GM18907 (cell line): ENCODE data around the gene GPR50.

ENCODE experiments used
- ATAC-seq: cut with Tn5 transposase; IDR thresholded peaks from one replicate; pipeline ENCODE4 v1.9.1; 2021; ENCODE audit warnings: mild to moderate bottlenecking, moderate library complexity; ENCODE audit not compliant: unreplicated experiment

The GPR50 gene

DNA sequence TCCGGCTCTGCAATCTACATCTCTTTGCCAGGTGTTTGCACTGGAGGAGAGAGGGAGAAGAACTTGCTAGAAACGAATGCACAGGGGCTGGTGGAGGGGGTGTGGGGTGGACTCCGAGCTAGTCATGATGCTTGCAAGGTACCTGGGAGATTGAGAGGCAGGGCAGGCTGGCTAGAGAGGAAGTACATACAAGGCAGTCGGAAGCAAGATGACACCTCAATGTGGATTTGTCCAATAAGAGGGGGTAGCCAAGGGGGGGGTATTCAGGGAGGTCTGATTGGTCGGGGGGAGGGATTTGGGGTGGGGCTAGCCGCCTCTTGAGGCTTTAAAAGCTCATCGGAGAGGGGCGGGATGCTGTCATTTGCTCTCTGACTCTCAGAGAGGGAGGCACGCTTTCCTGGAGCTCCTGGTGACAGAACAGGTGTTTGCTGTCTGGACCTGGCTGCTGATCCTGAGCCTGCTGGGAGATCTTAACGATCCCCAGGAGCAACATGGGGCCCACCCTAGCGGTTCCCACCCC is at the start of gene GPR50:
Gene GPR50 (plus strand): TSS at position 354 of the 520 bp plus-strand sequence. CDS start 138 bp downstream, at position 492.
- ATAC-seq, result no peak

DNA sequence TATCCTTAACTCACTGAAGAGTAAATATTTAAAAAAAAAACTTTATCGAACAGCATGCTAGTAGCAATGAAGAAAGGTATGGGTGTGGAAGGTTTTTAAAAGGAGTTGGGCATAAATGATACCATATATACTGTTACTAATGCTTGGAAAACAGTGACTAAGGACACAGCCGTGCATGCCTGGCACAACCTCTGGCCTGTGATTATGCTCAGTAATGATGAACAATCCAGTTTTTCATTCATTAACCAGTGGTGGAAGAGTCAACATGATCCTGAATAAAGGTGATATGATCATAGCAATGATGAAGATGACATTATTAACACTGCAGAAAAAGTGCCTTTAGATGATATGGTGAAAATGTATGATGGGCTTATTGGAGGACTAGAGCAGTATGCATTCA is 43.9 kb upstream of the GPR50 start:
- ATAC-seq, result no peak

DNA sequence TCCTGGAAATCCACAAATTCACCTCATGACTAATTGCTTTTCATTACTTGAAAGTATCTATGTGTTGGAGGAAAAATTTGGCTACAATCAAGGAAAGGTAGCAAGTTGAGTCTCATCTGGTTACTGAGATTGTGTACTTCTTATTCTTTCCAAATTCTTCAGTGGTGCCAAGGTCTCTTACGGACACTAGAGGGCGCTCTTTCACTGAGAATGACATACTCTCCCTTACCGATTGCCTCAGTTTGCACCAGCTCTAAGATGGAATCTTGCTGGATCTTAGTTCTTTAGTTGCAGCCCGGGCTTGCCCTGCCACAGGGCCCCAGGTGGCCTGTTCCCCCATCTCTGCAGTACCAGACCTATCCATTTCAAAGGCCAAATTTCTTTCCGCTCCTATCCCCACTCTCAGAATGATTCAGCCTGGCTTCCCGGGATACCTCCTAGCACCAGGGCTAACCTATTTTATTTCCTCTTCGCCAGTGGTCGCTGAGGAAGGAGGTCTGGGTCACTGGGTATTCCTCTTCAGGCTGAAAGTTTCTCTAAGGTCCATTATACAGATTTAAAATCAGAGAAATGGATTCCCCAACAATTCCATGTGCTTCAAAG is 24.6 kb upstream of the GPR50 start:
- peak; percentile 89 for ATAC-seq

DNA sequence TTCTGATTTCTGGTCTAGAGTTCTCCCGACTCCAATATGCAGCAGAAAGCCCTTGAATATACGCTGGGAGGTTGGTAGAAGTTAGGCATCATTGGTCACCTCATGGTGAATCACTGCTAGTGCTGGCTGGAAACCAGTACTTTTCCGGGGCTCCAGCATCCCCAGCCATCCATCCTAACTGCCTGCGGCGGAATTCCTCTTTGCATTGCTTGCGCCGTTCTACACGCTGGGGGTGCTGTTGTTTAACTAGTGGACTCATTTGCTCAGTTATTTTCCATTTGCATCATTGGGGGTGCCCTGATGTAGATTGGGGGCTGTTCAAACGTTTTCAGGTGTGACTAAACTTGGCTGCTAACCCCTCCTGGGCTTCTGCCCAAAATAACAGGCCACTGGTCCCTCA is 23.3 kb upstream of the GPR50 start:
- no peak for ATAC-seq

DNA sequence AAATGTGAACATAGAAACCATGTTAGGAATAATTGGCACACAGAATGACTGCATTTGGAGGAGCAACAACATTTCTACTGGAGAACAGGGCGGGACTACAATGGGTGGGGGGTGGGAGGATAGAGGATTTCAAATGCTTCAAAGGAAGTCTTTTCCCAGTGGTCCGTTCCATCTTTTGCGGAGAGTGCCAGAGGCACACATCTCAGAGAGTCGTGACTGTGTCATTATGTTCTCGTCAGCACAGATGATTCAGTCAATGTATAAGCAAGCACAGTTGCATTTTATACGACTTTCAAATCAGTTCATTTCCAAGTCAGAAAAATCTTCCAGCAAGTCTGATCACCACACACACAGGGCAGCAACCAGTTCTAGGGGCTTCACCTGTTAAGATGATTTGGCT is 22.7 kb upstream of the GPR50 start:
- ATAC-seq, result no peak

DNA sequence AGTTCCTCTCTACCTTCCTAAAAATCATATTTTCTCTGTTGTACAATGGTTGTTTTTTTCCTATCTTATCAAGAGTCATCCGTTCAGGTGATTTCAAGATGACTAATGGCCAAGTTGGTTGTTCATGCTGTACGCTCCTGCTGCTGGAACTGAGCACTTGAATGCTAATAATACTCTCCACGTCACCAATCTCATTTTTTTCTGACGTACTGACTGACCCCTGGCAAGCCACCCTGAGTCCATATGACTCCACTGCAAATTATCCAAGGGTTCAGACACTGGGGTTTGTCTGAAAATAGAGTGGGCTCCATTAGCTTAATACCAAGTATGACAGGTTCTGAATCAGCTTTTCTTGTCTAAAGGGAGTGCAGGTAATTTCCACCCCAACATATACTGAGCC is 21.1 kb upstream of the GPR50 start:
- ATAC-seq, result no peak

DNA sequence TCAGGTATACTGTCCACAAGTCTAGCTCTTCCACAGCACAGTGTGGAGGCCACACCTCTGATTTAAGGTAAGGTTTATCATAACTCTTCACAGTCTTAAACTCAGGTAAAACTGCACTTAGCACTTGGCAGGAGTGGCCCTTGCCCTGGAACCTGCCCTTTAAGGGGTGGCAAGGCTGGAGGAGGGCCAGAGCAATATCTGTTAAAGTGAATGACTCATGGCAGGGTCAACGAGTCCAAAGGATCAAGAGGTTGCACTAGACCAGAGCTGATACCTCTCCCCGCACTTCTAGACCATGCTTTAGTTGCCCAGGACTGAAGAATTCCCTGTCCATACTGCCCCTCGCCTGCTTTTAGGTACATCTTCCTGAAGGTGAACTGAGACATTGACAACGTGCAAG is 14.7 kb upstream of the GPR50 start:
- no peak for ATAC-seq

DNA sequence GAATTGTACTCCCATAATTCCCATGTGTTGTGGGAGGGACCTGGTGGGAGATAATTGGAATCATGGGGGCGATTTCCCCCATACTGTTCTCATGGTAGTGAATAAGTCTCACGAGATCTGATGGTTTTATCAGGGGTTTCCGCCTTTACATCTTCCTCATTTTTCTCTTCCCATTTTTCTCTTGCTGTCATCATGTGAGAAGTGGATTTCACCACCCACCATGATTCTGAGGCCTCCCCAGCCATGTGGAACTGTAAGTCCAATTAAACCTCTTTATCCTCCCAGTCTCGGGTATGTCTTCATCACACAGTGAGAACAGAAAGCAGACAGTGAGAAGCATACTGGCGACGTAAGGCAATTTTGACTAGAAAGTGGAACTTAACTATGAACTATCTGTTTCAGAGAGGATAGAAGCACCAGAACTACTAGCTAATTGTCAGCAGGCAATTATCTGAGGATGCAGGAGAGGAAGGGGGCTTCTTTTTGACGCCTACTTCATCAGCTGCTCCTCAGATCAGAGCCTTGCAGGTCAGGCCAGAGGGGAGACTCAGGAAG is 8.5 kb upstream of the GPR50 start:
- ATAC-seq, result no peak

DNA sequence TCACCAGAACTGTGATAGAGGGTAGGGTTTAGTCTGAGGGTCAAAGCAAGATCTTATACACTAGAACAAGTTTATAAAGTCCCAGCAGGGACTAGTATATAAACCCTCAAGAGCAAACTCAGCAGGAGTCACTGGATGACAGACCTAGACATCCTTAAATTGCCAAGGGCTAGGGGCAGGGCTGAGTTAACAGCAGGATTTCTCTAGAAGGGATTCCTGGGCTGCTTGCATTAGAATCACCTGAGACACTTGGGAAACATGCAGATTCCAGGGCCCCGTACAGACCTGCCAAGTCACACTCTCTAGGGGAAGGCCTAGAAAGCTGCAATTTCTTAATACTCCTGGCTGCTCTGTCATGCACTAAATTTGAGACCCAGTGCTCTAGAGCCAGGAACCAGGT is 6.6 kb upstream of the GPR50 start:
- no peak for ATAC-seq

DNA sequence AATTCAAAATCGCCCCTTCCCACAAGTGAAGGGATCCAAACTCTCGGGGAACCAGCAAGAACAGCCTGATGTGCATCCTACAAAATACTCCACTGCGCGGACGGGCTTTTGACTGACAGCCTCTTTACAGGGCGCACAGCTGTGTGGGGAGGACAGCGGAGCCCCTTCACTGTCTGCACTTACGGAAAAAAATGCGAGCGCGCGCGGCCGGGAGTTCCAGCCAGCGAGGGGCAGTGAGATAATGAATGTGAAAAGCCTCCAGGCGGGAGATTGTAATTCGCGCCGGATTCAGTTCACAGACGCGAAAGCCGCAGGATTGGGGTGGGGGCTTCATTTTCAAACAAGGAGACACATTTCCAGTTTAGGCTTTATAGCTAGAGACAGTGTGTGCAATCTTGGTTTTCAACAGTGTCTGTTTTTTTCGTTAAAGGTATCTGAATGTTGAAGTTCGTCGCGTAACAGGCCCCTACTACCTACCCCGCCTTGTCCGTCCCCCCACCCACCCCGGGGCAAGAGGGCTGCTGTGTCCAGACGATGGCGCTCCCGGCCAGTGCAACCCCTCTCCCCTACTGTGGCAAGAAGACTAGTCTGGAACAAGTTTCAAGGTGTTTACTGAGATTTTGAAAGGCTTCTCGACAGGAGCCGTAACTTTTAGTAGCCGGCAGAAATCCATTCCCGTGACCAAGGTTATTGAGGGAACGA is 1.7 kb upstream of the GPR50 start:
- no peak for ATAC-seq

DNA sequence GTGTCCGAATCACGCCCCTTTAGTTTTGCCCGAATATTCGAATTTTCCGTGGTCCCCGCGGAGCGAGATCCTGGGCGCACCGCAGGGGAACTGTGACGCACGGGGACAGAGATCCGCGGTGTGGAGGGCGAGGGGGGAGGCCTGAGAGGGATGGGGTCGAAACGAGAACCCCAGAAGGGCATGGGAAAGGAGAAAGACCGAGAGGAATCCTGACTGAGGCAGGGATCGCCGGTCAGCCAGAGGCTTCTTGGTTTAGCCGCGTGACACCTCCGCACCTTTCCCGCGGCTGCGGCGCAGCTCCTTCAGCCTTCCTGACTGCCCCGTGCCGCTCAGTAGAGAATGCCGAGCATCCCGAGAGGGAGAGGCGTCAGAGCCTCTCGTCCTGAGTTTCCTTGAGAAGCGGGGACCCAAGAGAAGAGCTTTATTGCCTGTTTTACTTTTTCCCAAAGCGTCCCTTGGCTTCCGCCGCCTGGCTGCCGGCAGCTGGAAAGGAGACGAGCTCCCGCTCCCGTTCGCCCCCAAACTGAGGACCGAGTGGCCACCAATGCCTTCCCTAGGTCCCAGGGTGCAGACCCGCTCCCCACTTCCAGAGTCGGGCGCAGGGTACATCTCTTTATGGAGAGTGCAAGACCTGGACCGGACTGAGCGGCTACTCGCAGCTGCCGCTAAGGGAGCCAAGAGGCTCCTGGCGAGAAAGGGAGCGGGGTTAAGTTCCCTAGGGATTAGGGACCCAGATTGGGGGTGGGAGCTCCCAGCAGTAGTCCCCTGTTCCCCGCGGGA is 911 bp upstream of the GPR50 start:
- ATAC-seq, result no peak

DNA sequence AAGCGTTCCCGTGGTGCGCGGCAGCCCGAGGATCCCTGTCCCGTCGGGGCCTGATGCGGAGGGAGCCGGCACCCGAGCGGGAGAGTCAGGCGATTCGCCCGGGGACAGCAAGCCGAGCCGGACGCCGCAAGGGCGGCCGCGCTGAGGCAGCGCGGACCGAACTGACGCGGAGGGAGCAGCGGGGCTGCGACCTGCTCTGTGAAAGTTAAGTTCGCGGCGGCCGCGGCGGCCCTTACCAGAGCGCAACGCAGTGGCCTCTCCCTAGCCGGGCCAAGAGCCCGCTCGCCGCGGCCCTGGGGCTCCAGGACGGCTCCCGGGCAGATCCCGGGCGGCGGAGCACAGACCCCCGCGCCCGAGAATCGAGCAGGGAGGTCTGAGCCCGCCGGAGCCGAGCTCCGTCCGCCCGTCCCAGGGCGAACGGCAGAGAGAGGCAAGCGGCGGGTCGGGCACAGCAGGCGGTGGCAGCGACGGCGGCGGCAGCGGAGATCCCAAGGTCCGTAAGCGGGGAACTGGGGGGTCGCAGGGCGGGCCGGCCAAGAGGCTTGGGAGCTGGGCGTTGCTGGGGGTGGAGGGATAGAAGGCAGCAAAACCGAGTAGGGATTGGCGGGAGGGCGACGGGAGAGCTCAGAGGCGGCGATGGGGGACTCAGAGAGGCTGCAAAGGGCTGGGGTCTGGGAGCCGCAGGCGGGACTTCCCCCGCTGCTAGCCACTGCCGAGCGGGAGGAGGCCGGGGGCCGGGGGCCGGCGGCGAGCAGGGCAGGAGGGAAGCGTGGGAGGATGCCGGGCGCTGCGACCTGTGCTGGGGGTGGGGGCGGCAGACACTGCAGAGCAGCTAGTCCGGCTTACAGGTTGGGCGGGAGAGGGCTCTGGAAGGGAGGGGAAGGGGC is 1.0 kb downstream of the GPR50 start:
- ATAC-seq, result no peak

DNA sequence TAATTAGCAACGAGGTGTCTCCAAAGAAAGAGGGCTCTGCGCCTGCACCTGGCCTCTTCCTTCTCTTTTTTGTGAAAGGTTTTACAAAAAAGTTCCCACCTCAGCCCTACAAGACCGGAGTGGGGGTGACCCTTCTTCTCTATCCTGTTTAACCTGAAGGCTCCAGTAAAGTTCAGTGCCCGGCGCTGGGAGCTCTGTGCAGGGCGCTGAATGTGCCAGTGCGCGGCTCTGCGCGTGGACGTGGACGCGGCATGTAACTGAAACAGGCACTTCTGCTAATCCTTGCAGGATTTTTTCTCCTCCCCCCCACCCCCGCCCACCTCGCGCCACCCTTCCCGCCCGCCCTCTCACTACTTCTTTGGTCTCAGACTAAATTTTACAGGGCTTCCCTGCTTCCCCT is 2.4 kb downstream of the GPR50 start:
- no peak for ATAC-seq

DNA sequence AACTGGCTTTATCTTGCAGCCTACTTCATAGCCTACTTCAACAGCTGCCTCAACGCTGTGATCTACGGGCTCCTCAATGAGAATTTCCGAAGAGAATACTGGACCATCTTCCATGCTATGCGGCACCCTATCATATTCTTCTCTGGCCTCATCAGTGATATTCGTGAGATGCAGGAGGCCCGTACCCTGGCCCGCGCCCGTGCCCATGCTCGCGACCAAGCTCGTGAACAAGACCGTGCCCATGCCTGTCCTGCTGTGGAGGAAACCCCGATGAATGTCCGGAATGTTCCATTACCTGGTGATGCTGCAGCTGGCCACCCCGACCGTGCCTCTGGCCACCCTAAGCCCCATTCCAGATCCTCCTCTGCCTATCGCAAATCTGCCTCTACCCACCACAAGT is 4.0 kb downstream of the GPR50 start:
- ATAC-seq, result no peak

DNA sequence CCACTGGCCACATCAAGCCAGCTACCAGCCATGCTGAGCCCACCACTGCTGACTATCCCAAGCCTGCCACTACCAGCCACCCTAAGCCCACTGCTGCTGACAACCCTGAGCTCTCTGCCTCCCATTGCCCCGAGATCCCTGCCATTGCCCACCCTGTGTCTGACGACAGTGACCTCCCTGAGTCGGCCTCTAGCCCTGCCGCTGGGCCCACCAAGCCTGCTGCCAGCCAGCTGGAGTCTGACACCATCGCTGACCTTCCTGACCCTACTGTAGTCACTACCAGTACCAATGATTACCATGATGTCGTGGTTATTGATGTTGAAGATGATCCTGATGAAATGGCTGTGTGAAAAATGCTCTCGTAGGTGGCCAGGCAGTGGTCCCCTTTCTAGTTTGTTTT is 4.7 kb downstream of the GPR50 start:
- no peak for ATAC-seq

DNA sequence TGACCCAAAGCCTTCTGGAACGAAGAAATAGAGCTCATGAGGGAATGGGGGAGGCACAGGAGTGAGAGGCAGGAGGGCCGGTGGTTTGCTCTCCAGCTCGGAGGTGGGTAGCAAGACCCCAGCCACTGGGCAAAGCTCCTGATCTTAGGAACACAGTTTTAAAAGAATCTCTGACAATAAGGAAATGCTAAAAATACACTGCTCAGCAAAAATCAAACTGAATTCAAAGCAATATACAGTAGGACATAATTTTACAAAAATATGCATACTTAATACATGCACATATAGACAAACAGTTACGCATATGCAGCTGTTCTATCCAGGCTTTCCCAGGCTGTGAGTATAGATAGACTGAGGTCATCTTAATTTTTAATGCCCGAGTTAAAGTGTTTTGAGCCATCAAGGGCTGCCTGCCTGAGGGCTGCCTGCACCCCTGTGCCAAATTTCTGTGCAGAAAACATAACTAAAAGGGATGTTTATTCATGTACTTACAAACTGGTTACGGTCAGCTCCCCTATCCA is 6.9 kb downstream of the GPR50 start:
- ATAC-seq, result no peak

DNA sequence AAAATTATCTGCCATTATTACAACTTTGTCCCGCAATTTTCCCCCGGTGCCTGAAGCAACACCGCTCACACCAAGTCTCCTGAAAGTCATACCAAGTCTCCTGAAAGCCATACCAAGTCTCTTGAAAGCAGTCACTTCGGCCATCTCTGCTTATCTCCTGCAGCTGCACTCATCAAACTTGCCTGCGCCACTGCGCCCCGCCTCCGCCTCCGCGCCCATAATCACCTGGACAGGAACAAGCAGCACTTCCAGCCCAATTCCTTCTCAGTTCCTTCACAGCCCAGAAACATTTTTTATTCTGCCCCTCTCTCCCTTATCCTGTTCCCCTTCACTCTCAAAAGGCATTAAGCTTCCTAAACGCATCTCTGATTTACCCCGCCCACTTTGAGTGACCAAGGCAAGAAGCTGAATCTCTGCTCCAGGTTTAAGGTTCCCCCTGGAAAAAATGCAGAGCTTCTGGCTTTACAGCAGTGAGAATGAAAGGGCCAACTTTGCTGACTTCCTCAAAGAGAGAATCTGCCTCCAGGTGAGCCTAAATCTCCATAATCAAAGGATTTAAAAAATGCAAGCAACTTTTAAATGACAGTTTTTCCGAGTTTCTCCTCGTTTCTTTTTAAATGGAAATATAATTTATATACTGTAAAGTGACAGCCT is 7.7 kb downstream of the GPR50 start:
- ATAC-seq, result no peak

DNA sequence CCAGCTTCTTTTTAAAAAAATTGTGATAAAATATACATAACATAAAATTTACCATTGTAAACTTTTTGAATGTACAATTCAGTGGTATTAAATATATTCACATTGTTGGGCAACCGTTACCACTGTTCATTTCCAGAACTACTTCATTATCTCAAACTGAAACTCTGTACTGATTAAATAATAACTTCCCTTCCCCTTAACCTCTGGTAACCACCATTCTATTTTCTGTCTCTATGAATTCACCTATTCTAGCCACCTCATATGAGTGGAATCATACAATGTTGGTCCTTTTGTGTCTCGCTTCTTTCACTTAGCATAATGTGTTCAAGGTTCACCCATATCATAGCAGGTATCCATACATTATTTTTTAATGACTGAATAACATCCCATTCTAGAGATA is 8.3 kb downstream of the GPR50 start:
- ATAC-seq, result peak; percentile 92

DNA sequence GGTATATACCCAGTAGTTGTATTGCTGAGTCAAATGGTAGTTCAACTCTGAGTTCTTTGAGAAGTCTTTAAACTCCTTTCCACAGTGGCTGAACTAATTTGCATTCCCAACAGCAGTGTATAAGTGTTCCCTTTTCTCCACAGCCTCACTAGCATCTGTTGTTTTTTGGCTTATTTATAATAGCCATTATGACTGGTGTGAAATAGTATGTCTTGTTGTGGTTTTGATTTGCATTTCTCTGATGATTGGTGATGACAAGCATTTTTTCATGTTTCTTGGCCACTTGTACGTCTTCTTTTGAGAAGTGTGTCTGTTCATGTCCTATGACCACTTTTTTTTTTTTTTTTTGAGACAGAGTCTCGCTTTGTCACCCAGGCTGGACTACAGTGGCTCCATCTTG is 30.5 kb downstream of the GPR50 start:
- ATAC-seq, result no peak

DNA sequence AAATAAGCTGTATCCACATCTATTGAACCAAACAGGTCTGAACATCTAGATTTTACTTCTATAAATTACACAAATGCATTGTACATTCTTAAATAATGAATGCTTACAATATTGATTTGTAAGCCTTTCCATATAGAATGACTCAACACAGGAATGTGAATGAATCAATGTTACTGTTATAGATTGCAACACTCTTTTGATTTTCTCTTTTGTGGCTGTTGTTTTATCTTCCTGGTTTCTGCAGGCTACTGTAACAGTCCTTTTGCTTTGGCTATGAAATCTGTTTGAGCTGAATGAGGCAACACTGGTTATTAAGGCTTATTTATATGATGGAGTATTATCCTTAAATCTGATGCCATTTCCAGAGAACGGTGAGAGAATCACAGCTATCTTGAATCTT is 49.5 kb downstream of the GPR50 start:
- no peak for ATAC-seq
